Measurements from ENCODE around the gene SKA2.
"Not testable (repeated sequence)": the region's sequence is repeated elsewhere in the genome, so short reads cannot be mapped to it uniquely, and the experiment has no call there.

Gene SKA2

DNA sequence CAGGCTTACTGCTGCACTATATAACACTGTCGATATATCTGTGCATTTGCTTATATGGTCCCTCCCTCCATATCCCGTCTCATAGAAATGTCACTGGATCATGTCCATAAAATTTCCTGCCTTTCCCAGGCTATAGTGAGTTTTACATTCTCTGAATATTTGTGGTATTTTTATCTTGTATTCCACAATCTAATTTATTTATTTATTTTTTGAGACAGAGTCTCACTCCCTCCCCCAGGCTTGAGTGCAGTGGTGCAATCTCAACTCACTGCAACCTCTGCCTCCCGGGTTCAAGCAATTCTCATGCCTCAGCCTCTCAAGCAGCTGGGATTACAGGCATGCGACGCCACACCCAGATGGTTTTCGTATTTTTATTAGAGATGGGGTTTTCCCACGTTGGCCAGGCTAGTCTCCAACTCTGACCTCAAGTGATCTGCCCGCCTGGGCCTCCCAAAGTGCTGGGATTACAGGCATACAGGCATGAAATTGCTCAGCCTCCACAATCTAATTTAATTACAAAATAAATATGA lies 61.2 kb downstream of the SKA2 start:
- DNase-seq, result no peak

DNA sequence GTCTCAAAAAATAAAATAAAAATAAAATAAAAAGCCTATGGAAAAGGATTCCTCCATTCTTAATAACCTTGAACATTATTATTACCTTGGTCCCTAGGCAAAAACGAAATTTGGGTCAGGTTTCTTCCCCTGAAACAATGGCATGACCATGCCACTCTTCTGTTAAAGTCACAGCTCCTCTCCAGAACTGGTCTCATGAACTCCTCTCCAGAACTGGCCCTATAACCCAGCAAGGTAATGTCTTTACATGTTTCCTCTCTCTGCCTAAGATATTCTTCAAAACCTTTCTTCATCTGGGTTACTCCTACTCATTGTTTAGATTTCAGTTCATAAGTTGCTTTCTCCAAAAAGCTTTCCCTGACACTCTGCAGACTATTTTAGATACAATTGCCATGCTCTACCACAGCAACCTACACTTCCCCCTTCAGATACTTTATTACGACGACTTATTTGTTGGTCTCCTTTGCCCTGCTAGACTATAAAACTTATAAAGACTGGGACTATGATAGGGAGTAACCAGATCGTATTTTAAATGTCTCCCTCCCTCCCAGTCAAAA lies 61.8 kb downstream of the SKA2 start:
- no peak for DNase-seq

DNA sequence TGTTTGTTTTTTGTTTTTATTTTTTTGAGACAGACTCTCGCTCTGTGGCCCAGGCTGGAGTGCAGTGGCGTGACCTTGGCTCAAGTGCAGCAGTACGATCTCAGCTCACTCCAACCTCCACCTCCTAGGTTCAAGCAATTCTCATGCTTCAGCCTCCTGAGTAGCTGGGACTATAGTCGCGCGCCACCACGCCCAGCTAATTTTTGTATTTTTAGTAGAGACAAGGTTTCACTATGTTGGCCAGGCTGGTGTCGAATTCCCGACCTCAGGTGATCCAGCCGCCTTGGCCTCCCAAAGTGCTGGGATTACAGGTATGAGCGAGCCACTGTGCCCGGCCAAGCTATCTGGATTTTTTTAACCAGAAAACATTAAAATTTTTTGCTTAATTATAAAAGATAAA lies 64.4 kb downstream of the SKA2 start:
- not testable (repeated sequence) for DNase-seq

DNA sequence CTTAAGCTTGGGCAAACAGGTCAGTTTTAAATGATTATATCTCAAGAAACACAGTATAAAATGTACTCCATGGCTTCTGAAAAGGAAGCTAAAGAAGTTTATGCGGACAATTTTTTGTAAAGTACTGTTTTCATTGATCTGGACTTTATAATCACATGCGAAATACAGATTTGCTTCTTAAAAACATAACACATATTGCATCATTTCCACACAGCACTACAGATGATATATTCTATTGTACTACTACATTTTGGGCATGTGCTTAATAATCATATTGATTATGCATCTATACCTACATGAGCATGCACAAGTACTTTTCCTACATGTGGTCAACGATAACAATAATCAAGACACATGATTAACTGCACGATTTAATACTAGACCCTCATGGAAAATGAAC lies 70.8 kb downstream of the SKA2 start:
- no peak for DNase-seq

DNA sequence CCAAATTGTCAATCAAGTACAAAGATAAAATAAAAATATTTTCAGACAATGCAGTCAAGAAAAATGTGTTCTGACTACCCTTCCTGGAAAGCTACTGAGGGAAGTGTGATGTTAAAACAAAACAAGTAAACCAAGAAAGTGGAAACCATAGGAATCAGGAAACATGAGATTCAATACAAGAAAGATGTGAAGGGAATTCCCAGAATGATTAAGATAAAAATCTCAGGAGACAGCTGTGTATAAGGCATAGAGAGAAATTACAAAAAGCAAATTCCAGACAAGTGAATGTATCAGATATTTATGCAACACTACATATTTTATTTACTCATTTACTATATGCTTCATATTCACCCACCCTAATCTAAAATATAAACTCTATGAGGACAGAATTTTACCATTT lies 80.5 kb downstream of the SKA2 start:
- no peak for DNase-seq

DNA sequence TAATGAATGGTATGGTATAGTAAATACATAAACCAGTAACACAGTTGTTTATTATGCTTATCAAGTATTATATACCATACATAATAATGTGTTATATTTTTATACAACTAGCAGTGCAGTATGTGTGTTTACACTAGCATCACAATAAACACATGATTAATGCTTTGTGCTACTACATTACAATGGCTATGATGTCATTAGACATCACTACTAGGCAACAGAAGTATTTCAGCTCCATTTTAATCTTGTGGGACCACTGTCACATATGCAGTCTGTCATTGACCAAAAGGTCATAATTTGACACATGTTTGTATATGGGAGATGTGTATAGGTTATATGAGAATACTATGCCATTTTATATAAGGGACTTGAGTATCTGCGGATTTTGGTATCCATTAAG lies 81.0 kb downstream of the SKA2 start:
- DNase-seq, result no peak

DNA sequence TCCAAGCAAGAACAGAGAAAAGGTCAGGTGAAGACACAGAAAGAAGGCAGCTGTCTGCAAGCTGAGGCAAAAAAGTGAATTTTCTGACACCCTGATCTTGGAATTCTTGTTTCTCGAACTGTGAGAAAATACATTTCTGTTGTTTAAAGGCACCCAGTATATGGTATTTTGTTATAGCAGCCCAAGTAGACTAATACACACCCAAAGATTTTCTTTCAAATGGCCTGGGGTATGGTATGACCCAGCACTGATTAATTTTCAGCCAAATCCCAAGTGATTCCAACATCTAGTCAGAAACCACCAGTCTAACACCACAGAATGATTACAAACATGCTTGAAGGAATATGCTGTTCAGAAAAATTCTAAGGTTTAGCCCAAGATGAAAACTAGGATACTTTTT lies 85.1 kb downstream of the SKA2 start:
- DNase-seq, result no peak

DNA sequence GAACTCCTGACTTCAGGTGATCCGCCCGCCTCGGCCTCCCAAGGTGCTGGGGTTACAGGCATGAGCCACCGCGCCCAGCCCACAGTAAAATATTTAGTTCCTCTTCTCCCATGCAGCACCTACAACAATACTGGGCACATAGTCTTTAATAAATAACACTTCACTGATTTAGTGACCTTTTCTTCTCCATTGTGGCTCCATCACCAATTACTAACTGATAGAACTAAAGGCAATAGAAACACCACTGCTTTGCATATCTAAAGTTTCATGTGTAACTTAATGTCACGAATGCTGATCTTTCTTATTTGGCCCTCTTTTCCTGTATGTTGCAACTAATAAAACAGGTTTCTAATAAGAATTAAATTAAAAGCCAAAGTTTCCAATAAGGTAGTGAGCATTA lies 87.2 kb downstream of the SKA2 start:
- DNase-seq, result no peak

DNA sequence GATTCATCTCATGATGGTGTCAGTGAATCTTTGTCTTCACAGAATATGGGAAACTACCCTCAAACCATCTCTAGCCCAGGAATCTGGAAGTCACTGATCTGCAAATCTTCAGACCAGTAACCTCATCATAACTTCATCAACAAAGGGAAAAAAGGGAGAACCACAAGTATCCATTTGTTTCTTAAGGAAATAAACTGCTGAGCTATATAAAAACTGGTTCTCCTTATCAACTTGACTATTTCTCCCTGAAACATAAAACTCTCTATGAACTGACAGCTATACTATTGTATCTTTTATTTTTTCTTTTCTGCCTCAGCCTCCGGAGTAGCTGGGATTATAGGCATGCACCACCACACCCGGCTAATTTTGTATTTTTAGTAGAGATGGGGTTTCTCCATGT lies 87.6 kb downstream of the SKA2 start:
- no peak for DNase-seq

DNA sequence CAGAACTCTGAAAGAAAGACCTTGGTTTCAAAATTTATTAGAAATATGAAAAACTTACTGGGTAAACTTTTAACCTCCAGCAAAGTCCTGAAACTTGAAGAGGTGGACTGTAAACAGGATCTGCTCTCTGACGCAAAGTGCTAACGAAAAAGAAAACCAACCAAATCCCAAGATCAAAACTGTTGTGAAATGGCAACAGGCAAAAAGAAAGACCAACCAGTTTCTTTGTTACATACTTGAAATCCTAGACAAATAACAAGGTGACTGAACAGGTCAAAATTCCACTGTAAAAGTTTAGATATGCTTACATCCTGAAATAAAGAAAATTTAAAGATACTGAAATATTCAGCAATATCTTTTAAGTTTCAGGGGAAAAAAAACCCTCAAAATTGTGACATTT lies 92.5 kb downstream of the SKA2 start:
- DNase-seq, result no peak
